OCI-LY1 (cell line): ENCODE measurements around the gene RBMS1.

ENCODE experiments used
- H2AFZ ChIP-seq: fragments of 200-600 bp; sonication (generic), shearing (Covaris generic); 2 replicates; pipeline ENCODE4 v1.6.0; 2014; ENCODE audit warnings: antibody characterized with exemption, mild to moderate bottlenecking, low read length
- H3F3A ChIP-seq: fragments of 200-600 bp; sonication (generic), shearing (Covaris generic); 2 replicates; pipeline ENCODE4 v1.6.0; 2014; ENCODE audit warnings: mild to moderate bottlenecking, antibody characterized with exemption, low read length, moderate library complexity; ENCODE audit not compliant: insufficient read depth
- H3K27ac ChIP-seq: fragments of 200-600 bp; sonication (generic); 2 replicates; pipeline ENCODE4 v1.5.1; 2014; ENCODE audit warnings: low read length, mixed run types, mild to moderate bottlenecking, low read depth; ENCODE audit not compliant: poor library complexity, severe bottlenecking
- H3K27me3 ChIP-seq: fragments of 200-600 bp; sonication (generic); 2 replicates; pipeline ENCODE4 v1.6.0; 2014; ENCODE audit warnings: antibody characterized with exemption, mild to moderate bottlenecking, low read length, moderate library complexity; ENCODE audit not compliant: insufficient read depth
- H3K36me3 ChIP-seq: fragments of 200-600 bp; sonication (generic); 2 replicates; pipeline ENCODE4 v1.6.1; 2014; ENCODE audit warnings: mild to moderate bottlenecking, antibody characterized with exemption, low read length, moderate library complexity, mixed read lengths; ENCODE audit not compliant: insufficient read depth
- H3K4me1 ChIP-seq: fragments of 200-600 bp; sonication (generic); 2 replicates; pipeline ENCODE4 v1.5.1; 2014; ENCODE audit warnings: mild to moderate bottlenecking, low read length, moderate library complexity; ENCODE audit not compliant: insufficient read depth, severe bottlenecking
- H3K4me2 ChIP-seq: fragments of 200-600 bp; sonication (generic), shearing (Covaris generic); 2 replicates; pipeline ENCODE4 v1.6.1; 2014; ENCODE audit warnings: low read length
- H3K4me3 ChIP-seq: fragments of 200-600 bp; sonication (generic); 2 replicates; pipeline ENCODE4 v1.5.1; 2014; ENCODE audit warnings: low read length, low read depth, mild to moderate bottlenecking, mixed read lengths; ENCODE audit not compliant: poor library complexity, severe bottlenecking
- H3K79me2 ChIP-seq: fragments of 200-600 bp; shearing (Covaris generic); 2 replicates; pipeline ENCODE4 v1.6.1; 2016; ENCODE audit warnings: mixed run types, low read length, mixed read lengths; ENCODE audit not compliant: insufficient read depth
- H3K9ac ChIP-seq: fragments of 200-600 bp; sonication (generic), shearing (Covaris generic); 2 replicates; pipeline ENCODE4 v1.6.1; 2014; ENCODE audit warnings: mild to moderate bottlenecking, low read length, mixed read lengths
- H3K9me2 ChIP-seq: fragments of 200-600 bp; sonication (generic), shearing (Covaris generic); 2 replicates; pipeline ENCODE4 v1.6.1; 2014; ENCODE audit warnings: low read depth, mild to moderate bottlenecking, low read length, mixed read lengths
- H3K9me3 ChIP-seq: fragments of 200-600 bp; shearing (Covaris generic); 2 replicates; pipeline ENCODE4 v1.6.1; 2014; ENCODE audit warnings: low read length, mixed read lengths
- H4K20me1 ChIP-seq: fragments of 200-600 bp; sonication (generic), shearing (Covaris generic); 2 replicates; pipeline ENCODE4 v1.6.0; 2016; ENCODE audit warnings: mild to moderate bottlenecking, low read length; ENCODE audit not compliant: insufficient read depth
- CTCF ChIP-seq: fragments of 200-600 bp; sonication (generic), shearing (Covaris generic); IDR thresholded peaks from 2 replicates; pipeline ENCODE4 v1.5.1; 2017; ENCODE audit warnings: mild to moderate bottlenecking, antibody characterized with exemption, low read length, moderate library complexity, mixed read lengths
- EZH2 ChIP-seq: fragments of 200-600 bp; sonication (generic), shearing (Covaris generic); IDR thresholded peaks from 2 replicates; pipeline ENCODE4 v1.8.0; 2017; ENCODE audit warnings: borderline replicate concordance, mixed run types, mild to moderate bottlenecking, antibody characterized with exemption, low read length, moderate library complexity, mixed read lengths

The RBMS1 gene

GRCh38 chr2:160324917-160325316 is 168.7 kb downstream of the RBMS1 start:
- Histone ChIP-seq H3K27me3 (no peaks in the 10 kb centered on the region), H3K4me1 (no peaks in the 10 kb centered on the region), H2AFZ (no peak overlapping the region), H3K9ac (no peak overlapping the region), H3K36me3 (no peaks in the 10 kb centered on the region), H3K27ac (no peak overlapping the region), H4K20me1 (no peaks in the 10 kb centered on the region), H3K4me3 (no peak overlapping the region), H3K9me3 (no peaks in the 10 kb centered on the region), H3K4me2 (no peak overlapping the region), H3F3A (no peaks in the 10 kb centered on the region), H3K9me2 (no peaks in the 10 kb centered on the region), H3K79me2 (no peaks in the 10 kb centered on the region)
- no peak for TF ChIP-seq CTCF
- no peak for TF ChIP-seq EZH2

GRCh38 chr2:160324161-160324800 is 169.3 kb downstream of the RBMS1 start:
- Histone ChIP-seq H3K9me2 (no peaks in the 10 kb centered on the region), H3K27me3 (no peaks in the 10 kb centered on the region), H3F3A (no peaks in the 10 kb centered on the region), H3K79me2 (no peaks in the 10 kb centered on the region), H3K4me2 (no peak overlapping the region), H2AFZ (no peak overlapping the region), H3K36me3 (no peaks in the 10 kb centered on the region), H3K27ac (no peak overlapping the region), H3K9ac (no peak overlapping the region), H3K4me3 (no peak overlapping the region), H4K20me1 (no peaks in the 10 kb centered on the region), H3K4me1 (no peaks in the 10 kb centered on the region), H3K9me3 (no peaks in the 10 kb centered on the region)
- TF ChIP-seq CTCF (peak; percentile 66), EZH2 (no peak)

GRCh38 chr2:160322320-160322719 is 171.3 kb downstream of the RBMS1 start:
- Histone ChIP-seq H2AFZ (no peak overlapping the region), H3K79me2 (no peaks in the 10 kb centered on the region), H3K4me1 (no peaks in the 10 kb centered on the region), H3K9ac (no peak overlapping the region), H3F3A (no peaks in the 10 kb centered on the region), H3K36me3 (no peaks in the 10 kb centered on the region), H3K9me3 (no peaks in the 10 kb centered on the region), H3K4me3 (no peak overlapping the region), H3K27ac (no peak overlapping the region), H3K4me2 (no peak overlapping the region), H4K20me1 (no peaks in the 10 kb centered on the region), H3K27me3 (no peaks in the 10 kb centered on the region), H3K9me2 (no peaks in the 10 kb centered on the region)
- TF ChIP-seq CTCF, result no peak
- TF ChIP-seq EZH2, result no peak
